Colonic mucosa (tissue), 4 donors: ENCODE results near the gene ATP8A1. TPM values are rescaled to one million over a fixed set of nuclear protein-coding genes. Genes with fewer than 3 reads are reported as not detected.

Experiments
- DNase-seq: peaks from one replicate; pipeline ENCODE4 v3.0.0-alpha.2; 2020
- H3K27ac ChIP-seq: fragments of 200-600 bp; one replicate; pipeline ENCODE4 v1.8.0; 2021
- H3K27me3 ChIP-seq: fragments of 200-600 bp; one replicate; pipeline ENCODE4 v1.8.0; 2021
- H3K36me3 ChIP-seq: fragments of 200-600 bp; one replicate; pipeline ENCODE4 v1.8.0; 2021
- H3K4me1 ChIP-seq: fragments of 200-600 bp; one replicate; pipeline ENCODE4 v1.8.0; 2021; ENCODE audit warnings: mild to moderate bottlenecking
- H3K4me3 ChIP-seq: fragments of 200-600 bp; one replicate; pipeline ENCODE4 v1.8.0; 2021
- H3K9ac ChIP-seq, 2 donors: one replicate each; pipeline ENCODE4 v1.7.0; 2013; ENCODE audit warnings: control low read depth in 2 of 2, low read depth in 2 of 2, low read length in 2 of 2
- H3K9me3 ChIP-seq: fragments of 200-600 bp; one replicate; pipeline ENCODE4 v1.8.0; 2021
- intact Hi-C: fragments of 100-400 bp; cut with DNase I; formaldehyde crosslinking; loops from one replicate; pipeline ENCODE4 v1.14.1; 2022
- total RNA-seq, 2 donors: library from RNA; stranded (reverse); fragmentation: NEBNext Ultra II Directional in 1 of 2; extraction: Animal tissue kit (Norgen Biotek cat#: 25700) in 1 of 2; gene quantifications; one replicate each; pipeline ENCODE4 v1.2.1, GENCODE V29; 2021
- TF ChIP-seq, protein P1 (sequence below): fragments of 200-600 bp; IDR thresholded peaks from one replicate; pipeline ENCODE4 v1.8.0; 2022; ENCODE audit warnings: antibody characterized with exemption, mild to moderate bottlenecking
- donor health status: healthy.
- donor health status: DM: no; HTN: no; CAD: no.
- donor health status: DM: no; HTN: no; CAD: no.

Gene ATP8A1
- total RNA-seq, 2 donors from 2014 or later, result 19.1 to 34.0 TPM

DNA sequence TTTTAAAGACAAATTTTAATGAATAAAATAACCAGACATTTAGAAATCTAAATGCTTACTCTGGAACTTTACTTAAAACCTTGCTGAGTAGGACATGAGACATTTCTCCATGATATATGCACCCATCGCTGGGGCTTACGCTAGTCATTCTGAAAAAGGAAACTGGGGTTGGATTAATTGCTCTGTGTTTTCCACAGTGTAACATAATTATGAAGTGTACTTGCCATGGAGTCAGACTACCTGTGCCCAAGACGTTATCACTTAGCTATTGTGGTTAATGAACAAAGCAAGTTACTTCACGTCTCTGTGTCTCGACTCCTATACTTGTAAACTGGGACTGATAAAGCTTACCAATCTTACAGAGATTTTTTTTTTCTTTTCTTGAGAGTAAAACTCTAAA, 211.9 kb downstream of the ATP8A1 start:
- Histone ChIP-seq H3K27me3 (no peaks in the 10 kb centered on the region), H3K9me3 (no peaks in the 10 kb centered on the region), H3K27ac (no peak overlapping the region), H3K4me3 (no peak overlapping the region), H3K36me3 (no peaks in the 10 kb centered on the region), H3K4me1 (no peaks in the 10 kb centered on the region), H3K9ac (no peak overlapping the region)
- intact Hi-C loops, result no loop called here
- TF ChIP-seq, protein P1, sequence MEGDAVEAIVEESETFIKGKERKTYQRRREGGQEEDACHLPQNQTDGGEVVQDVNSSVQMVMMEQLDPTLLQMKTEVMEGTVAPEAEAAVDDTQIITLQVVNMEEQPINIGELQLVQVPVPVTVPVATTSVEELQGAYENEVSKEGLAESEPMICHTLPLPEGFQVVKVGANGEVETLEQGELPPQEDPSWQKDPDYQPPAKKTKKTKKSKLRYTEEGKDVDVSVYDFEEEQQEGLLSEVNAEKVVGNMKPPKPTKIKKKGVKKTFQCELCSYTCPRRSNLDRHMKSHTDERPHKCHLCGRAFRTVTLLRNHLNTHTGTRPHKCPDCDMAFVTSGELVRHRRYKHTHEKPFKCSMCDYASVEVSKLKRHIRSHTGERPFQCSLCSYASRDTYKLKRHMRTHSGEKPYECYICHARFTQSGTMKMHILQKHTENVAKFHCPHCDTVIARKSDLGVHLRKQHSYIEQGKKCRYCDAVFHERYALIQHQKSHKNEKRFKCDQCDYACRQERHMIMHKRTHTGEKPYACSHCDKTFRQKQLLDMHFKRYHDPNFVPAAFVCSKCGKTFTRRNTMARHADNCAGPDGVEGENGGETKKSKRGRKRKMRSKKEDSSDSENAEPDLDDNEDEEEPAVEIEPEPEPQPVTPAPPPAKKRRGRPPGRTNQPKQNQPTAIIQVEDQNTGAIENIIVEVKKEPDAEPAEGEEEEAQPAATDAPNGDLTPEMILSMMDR, result no peak
- no peak for DNase-seq

DNA sequence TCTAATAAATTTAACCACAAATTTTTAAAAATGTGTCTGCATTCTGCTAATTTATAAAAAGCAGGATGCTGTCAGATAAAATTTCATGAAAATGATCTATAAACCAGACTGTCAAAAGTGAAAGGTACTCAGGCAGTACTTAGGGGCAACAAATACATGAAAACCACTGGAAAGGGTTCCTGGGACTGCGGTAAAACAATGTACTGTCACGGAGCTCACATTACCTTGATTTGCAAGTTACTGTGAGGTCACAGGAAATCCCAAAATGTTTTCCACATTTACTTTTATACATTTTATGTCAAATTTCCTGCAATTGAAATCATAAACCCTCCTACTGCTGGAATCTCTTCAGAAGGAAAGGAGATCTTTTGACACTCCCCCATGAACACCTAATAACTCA, 214.3 kb downstream of the ATP8A1 start:
- Histone ChIP-seq H3K4me1 (no peaks in the 10 kb centered on the region), H3K9me3 (no peaks in the 10 kb centered on the region), H3K36me3 (no peaks in the 10 kb centered on the region), H3K27ac (no peak overlapping the region), H3K27me3 (no peaks in the 10 kb centered on the region), H3K9ac (no peak overlapping the region), H3K4me3 (no peak overlapping the region)
- TF ChIP-seq, protein P1, result no peak
- DNase-seq, result no peak
- intact Hi-C loops, result no loop called here

DNA sequence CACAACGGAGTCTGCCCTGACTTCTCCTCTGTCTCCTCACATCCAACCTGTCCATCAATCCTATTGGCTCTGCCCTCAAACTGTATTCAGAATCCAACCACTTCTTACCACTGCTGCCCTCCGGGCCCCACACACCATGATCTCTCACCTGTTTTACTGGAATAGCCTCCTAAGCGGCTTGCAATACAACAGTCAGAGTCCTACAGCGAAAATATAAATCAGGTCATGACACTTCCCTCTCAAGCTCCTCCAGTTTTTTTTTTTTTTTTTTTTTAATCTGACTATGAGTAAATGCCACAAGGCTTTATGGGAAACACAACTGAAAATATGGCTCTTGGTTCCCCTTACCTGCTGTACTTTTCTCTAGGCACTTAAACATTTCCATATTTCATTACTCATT, 216.8 kb downstream of the ATP8A1 start:
- no peak overlapping the region for H3K27ac ChIP-seq
- H3K4me1 ChIP-seq, result no peaks in the 10 kb centered on the region
- no peak overlapping the region for H3K4me3 ChIP-seq
- no peak for DNase-seq
- TF ChIP-seq, protein P1, result no peak
- intact Hi-C loops, result no loop called here
- no peaks in the 10 kb centered on the region for H3K9me3 ChIP-seq
- no peak overlapping the region for H3K9ac ChIP-seq
- no peaks in the 10 kb centered on the region for H3K27me3 ChIP-seq
- H3K36me3 ChIP-seq, result no peaks in the 10 kb centered on the region

DNA sequence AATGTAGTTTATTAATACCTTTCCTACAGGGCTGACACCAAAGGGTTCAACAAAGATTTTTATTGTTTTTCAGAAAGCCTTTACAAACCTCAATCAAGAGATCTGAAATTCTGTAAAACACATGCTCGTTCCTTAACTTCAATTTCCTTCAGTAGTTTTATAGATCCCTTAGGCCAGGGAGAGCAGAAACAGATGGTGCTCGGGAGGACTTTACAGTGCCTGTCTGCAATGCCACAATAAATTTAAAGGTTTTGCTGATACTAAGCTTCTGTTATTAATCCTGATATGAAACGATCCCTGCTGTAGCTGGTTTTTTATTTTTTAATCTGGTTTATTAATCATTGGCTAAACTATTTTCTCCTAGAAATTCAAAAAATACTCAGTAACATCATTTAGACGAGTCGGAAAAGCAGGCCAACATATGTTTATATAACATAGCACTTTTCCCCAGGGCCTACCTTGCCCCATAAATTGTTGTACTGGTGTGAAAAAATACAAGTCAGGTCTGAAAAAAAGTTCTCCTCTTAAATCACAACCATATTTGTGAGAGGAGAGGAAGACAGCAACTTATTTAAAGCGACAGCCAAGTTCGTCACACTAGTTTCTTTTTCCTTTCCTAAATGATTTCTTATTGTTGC, 219.9 kb downstream of the ATP8A1 start:
- H3K4me3 ChIP-seq, result no peak overlapping the region
- intact Hi-C loops, result no loop called here
- H3K4me1 ChIP-seq, result no peaks in the 10 kb centered on the region
- no peaks in the 10 kb centered on the region for H3K27me3 ChIP-seq
- no peaks in the 10 kb centered on the region for H3K36me3 ChIP-seq
- no peak overlapping the region for H3K9ac ChIP-seq
- TF ChIP-seq, protein P1, result no peak
- H3K9me3 ChIP-seq, result no peaks in the 10 kb centered on the region
- H3K27ac ChIP-seq, result no peak overlapping the region
- no peak for DNase-seq

DNA sequence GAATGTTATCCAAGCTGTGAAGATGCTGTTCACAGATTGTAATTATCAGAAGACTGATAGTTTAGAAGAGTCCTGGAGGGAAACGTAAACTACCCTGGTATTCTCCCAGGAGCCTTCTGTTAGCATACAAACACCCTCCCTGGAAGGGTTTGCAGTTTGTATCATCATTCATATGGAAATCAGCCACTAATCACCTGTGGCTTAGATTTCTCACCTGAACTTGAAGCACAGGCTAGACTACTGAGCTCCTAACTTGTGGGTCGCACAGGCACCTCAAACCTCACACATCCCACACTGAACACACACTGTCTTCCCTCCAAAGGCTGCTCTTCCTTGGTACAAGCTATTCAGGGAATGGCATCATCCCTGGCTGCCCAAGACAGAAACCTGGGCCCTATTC, 228.9 kb downstream of the ATP8A1 start:
- no peaks in the 10 kb centered on the region for H3K4me1 ChIP-seq
- no peaks in the 10 kb centered on the region for H3K9me3 ChIP-seq
- H3K4me3 ChIP-seq, result no peak overlapping the region
- no peak overlapping the region for H3K9ac ChIP-seq
- TF ChIP-seq, protein P1, result no peak
- no peak for DNase-seq
- H3K27me3 ChIP-seq, result no peaks in the 10 kb centered on the region
- no peak overlapping the region for H3K27ac ChIP-seq
- intact Hi-C loops, result no loop called here
- no peaks in the 10 kb centered on the region for H3K36me3 ChIP-seq
